GM12875 (cell line): Measurements from ENCODE around the gene ARID1B.

Experiments
- H3K4me3 ChIP-seq: one replicate; pipeline ENCODE4 v1.5.1; 2011; ENCODE audit warnings: low read depth, low read length, control low read depth
- TF ChIP-seq, protein P1 (sequence below): IDR thresholded peaks from 2 replicates; pipeline ENCODE4 v1.5.1; 2011; ENCODE audit warnings: low read depth, mild to moderate bottlenecking, control low read depth, inconsistent platforms, low read length, moderate library complexity, borderline replicate concordance; ENCODE audit not compliant: insufficient read depth

Gene ARID1B

DNA sequence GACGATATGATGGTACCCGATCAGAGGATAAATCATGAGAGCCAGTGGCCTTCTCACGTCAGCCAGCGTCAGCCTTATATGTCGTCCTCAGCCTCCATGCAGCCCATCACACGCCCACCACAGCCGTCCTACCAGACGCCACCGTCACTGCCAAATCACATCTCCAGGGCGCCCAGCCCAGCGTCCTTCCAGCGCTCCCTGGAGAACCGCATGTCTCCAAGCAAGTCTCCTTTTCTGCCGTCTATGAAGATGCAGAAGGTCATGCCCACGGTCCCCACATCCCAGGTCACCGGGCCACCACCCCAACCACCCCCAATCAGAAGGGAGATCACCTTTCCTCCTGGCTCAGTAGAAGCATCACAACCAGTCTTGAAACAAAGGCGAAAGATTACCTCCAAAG lies 423.9 kb downstream of the ARID1B start:
- TF ChIP-seq, protein P1, sequence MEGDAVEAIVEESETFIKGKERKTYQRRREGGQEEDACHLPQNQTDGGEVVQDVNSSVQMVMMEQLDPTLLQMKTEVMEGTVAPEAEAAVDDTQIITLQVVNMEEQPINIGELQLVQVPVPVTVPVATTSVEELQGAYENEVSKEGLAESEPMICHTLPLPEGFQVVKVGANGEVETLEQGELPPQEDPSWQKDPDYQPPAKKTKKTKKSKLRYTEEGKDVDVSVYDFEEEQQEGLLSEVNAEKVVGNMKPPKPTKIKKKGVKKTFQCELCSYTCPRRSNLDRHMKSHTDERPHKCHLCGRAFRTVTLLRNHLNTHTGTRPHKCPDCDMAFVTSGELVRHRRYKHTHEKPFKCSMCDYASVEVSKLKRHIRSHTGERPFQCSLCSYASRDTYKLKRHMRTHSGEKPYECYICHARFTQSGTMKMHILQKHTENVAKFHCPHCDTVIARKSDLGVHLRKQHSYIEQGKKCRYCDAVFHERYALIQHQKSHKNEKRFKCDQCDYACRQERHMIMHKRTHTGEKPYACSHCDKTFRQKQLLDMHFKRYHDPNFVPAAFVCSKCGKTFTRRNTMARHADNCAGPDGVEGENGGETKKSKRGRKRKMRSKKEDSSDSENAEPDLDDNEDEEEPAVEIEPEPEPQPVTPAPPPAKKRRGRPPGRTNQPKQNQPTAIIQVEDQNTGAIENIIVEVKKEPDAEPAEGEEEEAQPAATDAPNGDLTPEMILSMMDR = no peak
- H3K4me3 ChIP-seq = no peak overlapping the region

DNA sequence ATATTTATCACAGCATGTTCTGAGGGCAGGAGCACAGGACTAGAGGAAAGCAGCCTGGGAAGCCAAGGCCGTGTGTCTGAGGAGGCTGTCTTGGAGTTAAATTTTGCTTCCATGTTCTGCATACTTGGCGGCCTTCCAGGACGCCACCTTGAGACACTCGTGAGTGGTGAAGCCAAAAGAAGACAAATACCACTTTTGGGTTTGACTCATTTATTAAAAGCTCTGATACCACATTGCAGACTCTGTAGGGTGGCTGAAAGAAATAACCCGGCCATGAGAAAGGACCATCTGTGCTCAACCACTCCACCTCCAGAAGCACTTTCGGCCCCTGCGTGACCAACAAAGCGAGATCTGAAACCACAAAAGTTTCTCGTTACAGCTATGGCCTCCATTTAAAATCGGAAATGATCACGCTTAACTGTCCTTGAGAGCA lies 426.1 kb downstream of the ARID1B start:
- no peak overlapping the region for H3K4me3 ChIP-seq
- TF ChIP-seq, protein P1 = no peak

DNA sequence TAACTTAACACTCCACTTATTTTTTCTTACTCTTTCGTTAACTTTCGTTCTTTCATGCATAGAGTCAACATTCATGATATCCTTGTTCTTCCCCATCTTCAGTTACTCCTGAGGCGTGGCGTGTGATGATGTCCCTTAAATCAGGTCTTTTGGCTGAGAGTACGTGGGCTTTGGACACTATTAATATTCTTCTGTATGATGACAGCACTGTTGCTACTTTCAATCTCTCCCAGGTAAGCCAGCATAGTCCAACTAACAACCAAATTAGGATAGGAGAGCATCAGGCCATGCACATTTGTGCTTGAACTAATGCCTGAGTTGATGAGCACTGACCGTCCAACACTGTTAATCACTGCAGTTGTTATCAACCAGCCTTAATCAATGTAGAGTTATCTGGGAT lies 426.6 kb downstream of the ARID1B start:
- no peak overlapping the region for H3K4me3 ChIP-seq
- TF ChIP-seq, protein P1 = no peak

DNA sequence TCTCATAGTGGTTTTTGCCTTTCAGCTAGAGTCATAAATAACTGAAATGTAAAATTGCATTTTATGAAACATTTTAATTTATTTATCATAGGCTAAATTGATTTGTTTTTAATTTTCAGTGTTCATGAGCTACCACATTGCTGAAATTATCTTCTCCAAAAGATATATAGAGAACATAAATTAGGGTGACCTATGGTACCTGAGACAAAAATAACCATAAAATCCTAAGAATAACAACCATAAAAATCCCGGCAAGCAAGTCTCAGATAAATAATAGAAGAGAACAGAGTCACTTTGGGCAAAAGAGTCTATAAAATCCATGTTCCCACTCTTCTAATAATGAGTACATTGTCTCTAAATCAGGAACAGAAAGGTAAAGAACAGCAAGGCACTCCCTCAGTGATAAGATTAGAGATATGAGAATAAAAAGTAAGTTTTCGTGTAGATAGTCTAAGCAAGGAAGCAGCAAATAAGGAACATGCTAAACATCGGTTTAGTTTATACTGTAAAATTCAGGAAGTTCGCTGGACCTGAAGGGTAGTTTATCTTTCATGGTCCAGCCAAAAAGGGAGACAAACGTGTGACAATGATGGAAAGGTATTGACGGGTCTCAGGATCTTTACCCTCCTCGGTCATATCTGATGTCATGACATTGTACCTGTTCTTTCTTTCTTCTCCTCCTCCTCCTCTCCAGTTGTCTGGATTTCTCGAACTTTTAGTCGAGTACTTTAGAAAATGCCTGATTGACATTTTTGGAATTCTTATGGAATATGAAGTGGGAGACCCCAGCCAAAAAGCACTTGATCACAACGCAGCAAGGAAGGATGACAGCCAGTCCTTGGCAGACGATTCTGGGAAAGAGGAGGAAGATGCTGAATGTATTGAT lies 428.5 kb downstream of the ARID1B start:
- H3K4me3 ChIP-seq = no peak overlapping the region
- TF ChIP-seq, protein P1 = no peak

- H3K4me3 ChIP-seq = no peak overlapping the region
- TF ChIP-seq, protein P1 = no peak
Observed at GRCh38 chr6:157206359-157206815, 429.2 kb downstream of the ARID1B start.

GRCh38 chr6:157207521-157208076 lies 430.4 kb downstream of the ARID1B start:
- H3K4me3 ChIP-seq = no peak overlapping the region
- TF ChIP-seq, protein P1 = no peak
